HCT116 (cell line): Measurements from ENCODE around the gene IFNA14. TPM values are rescaled to one million over a fixed set of nuclear protein-coding genes. Genes with fewer than 3 reads are reported as not detected.
"Not testable (repeated sequence)": the region's sequence is repeated elsewhere in the genome, so short reads cannot be mapped to it uniquely, and the experiment has no call there.

ENCODE experiments used
- ATAC-seq: fragments of 200-7000 bp; cut with Tn5 transposase; 2 replicates; pipeline ENCODE4 v1.9.1; 2020; ENCODE audit warnings: mild to moderate bottlenecking, moderate library complexity
- BruUV-seq: library from RNA; stranded (reverse); fragments of 400-500 nt; replicated peaks from 2 replicates; lab custom pipeline; 2021; lab: Mats Ljungman, UMichigan
- CTCF ChIA-PET: fragments of 300-600 bp; sonication (Branson Sonifier 250); formaldehyde crosslinking; loops from one replicate; lab custom pipeline; 2021; ENCODE audit warnings: antibody characterized with exemption; lab: Charles Lee
- POLR2A ChIA-PET: fragments of 300-600, 350-600 bp; sonication (Branson Sonifier 250); formaldehyde crosslinking; loops from one replicate; lab custom pipeline; 2021; ENCODE audit warnings: antibody characterized with exemption; lab: Charles Lee
- RAD21 ChIA-PET, 2 experiments: fragments of 300-600 bp; sonication (Branson Sonifier 250); formaldehyde crosslinking; loops; one replicate each; lab custom pipeline; 2023; ENCODE audit warnings: low total read pairs in 2 of 2; ENCODE audit not compliant: uncharacterized antibody in 2 of 2, unreplicated experiment in 2 of 2, low non-redundant PET in 1 of 2; lab: Charles Lee
- DNase-seq: peaks from one replicate; pipeline ENCODE4 v3.0.0-alpha.2; 2010; ENCODE audit warnings: low read depth, low spot score
- H2AFZ ChIP-seq: fragments of 200-600 bp; shearing (Covaris generic), sonication (generic); 2 replicates; pipeline ENCODE4 v1.6.1; 2017; ENCODE audit warnings: low read depth, mixed run types, mixed read lengths, antibody characterized with exemption, low read length; ENCODE audit not compliant: poor library complexity, severe bottlenecking
- H3K27ac ChIP-seq: 2 replicates; pipeline ENCODE4 v1.5.1; 2012; ENCODE audit warnings: low read depth, low read length
- H3K27me3 ChIP-seq: fragments of 200-600 bp; sonication (generic); 2 replicates; pipeline ENCODE4 v1.6.1; 2016; ENCODE audit warnings: mixed run types, low read length, mixed read lengths; ENCODE audit not compliant: insufficient read depth
- H3K36me3 ChIP-seq, 2 experiments: fragments of 200-500 bp in 1 of 2; fragments of 200-600 bp in 1 of 2; sonication (Bioruptor generic) in 1 of 2; sonication (generic) in 1 of 2; 2 replicates each; pipeline versions ENCODE4 v1.5.1 to v1.6.1; 2014 to 2016; ENCODE audit warnings: low read length in 2 of 2, inconsistent platforms in 1 of 2, mixed read lengths in 1 of 2, mixed run types in 1 of 2; ENCODE audit not compliant: insufficient read depth in 2 of 2, control insufficient read depth in 1 of 2
- H3K4me1 ChIP-seq, 2 experiments: fragments of 200-600 bp in 1 of 2; sonication (generic) in 1 of 2; 2 replicates each; pipeline versions ENCODE4 v1.5.1 to v1.6.1; 2012 to 2017; ENCODE audit warnings: low read length in 2 of 2, inconsistent platforms in 1 of 2, mild to moderate bottlenecking in 1 of 2, mixed read lengths in 1 of 2, mixed run types in 1 of 2, moderate library complexity in 1 of 2; ENCODE audit not compliant: insufficient read depth in 2 of 2, control insufficient read depth in 1 of 2
- H3K4me2 ChIP-seq: fragments of 200-600 bp; sonication (generic); 2 replicates; pipeline ENCODE4 v1.6.1; 2017; ENCODE audit warnings: mixed run types, low read length, mixed read lengths
- H3K4me3 ChIP-seq, 2 experiments: fragments of 200-600 bp in 1 of 2; sonication (generic) in 1 of 2; replicated peaks in 1 of 2; 2 replicates each; pipeline ENCODE4 v1.5.1; 2011 to 2016; ENCODE audit warnings: low read length in 2 of 2, control low read depth in 1 of 2, low read depth in 1 of 2, mild to moderate bottlenecking in 1 of 2, mixed read lengths in 1 of 2, mixed run types in 1 of 2
- H3K79me2 ChIP-seq: fragments of 200-600 bp; sonication (generic); 2 replicates; pipeline ENCODE4 v1.6.1; 2017; ENCODE audit warnings: mild to moderate bottlenecking, mixed run types, low read length, moderate library complexity, mixed read lengths; ENCODE audit not compliant: insufficient read depth
- H3K9ac ChIP-seq: fragments of 200-600 bp; sonication (generic); 2 replicates; pipeline ENCODE4 v1.6.1; 2016; ENCODE audit warnings: low read length, mixed read lengths
- H3K9me2 ChIP-seq: fragments of 200-600 bp; sonication (generic), shearing (Covaris generic); 2 replicates; pipeline ENCODE4 v1.6.1; 2017; ENCODE audit warnings: mixed run types, mild to moderate bottlenecking, moderate library complexity; ENCODE audit not compliant: insufficient read depth
- H3K9me3 ChIP-seq, 2 experiments: fragments of 200-500 bp in 1 of 2; fragments of 200-600 bp in 1 of 2; sonication (Bioruptor generic) in 1 of 2; sonication (generic) in 1 of 2; 2 replicates each; pipeline ENCODE4 v1.6.1; 2014 to 2017; ENCODE audit warnings: low read length in 2 of 2, mixed read lengths in 2 of 2, inconsistent platforms in 1 of 2, low read depth in 1 of 2, mild to moderate bottlenecking in 1 of 2, mixed run types in 1 of 2, moderate library complexity in 1 of 2; ENCODE audit not compliant: control insufficient read depth in 1 of 2, insufficient read depth in 1 of 2
- H4K20me1 ChIP-seq: fragments of 200-600 bp; sonication (generic), shearing (Covaris generic); 2 replicates; pipeline ENCODE4 v1.6.1; 2017; ENCODE audit warnings: mixed run types, mild to moderate bottlenecking, moderate library complexity; ENCODE audit not compliant: insufficient read depth
- CBX3 ChIP-seq: IDR thresholded peaks from 2 replicates; pipeline ENCODE4 v1.6.1; 2012; ENCODE audit warnings: low read depth
- EGR1 ChIP-seq: IDR thresholded peaks from 2 replicates; pipeline ENCODE4 v1.6.1; 2012; ENCODE audit warnings: low read depth
- intact Hi-C: fragments of 100-400 bp; cut with micrococcal nuclease; formaldehyde crosslinking; loops from 2 replicates; pipeline ENCODE4 v1.10.0; 2022
- total RNA-seq: library from RNA; stranded (reverse); gene quantifications from one replicate; pipeline ENCODE4 v1.2.1, GENCODE V29; 2021; ENCODE audit not compliant: unreplicated experiment

IFNA14 gene
- total RNA-seq, 1 experiment from 2014 or later = not detected

- H3K9me2 ChIP-seq = no peaks in the 10 kb centered on the region
- H3K4me2 ChIP-seq = no peak overlapping the region
- no peaks in the 10 kb centered on the region for H4K20me1 ChIP-seq
- no peaks in the 10 kb centered on the region for H3K36me3 ChIP-seq
- no peak overlapping the region for H3K9ac ChIP-seq
- no peak for TF ChIP-seq EGR1
- no peak for TF ChIP-seq CBX3
- no peak overlapping the region for H3K27ac ChIP-seq
- ChIA-PET RAD21 (no interaction called here), CTCF (interaction anchor here (1.2 kb wide), 1 partner anchor 9 kb away, joined by 3 read pairs; no protein-coding TSS in a partner anchor), POLR2A (no interaction called here)
- no TSS peak for BruUV-seq
- no peaks in the 10 kb centered on the region for H3K9me3 ChIP-seq
- H3K79me2 ChIP-seq = no peaks in the 10 kb centered on the region
- H3K27me3 ChIP-seq = no peaks in the 10 kb centered on the region
- no peak for ATAC-seq
- no peak overlapping the region for H2AFZ ChIP-seq
- intact Hi-C loops = no loop called here
- no peak for DNase-seq
- no peaks in the 10 kb centered on the region for H3K4me1 ChIP-seq
- H3K4me3 ChIP-seq = no peak overlapping the region
Measured at GRCh38 chr9:21244836-21245235, 5.0 kb upstream of the IFNA14 start.

- CTCF ChIA-PET = interaction anchor here (0.6 to 2.6 kb wide), 31 partner anchors 11 to 1003 kb away, joined by 3 to 22 read pairs (median 5); partner anchors contain the start of gene CDKN2B
- not testable (repeated sequence) for H4K20me1 ChIP-seq, H3K9me3 ChIP-seq, H3K27ac ChIP-seq, ATAC-seq, DNase-seq, H3K9ac ChIP-seq, H3K36me3 ChIP-seq, H3K9me2 ChIP-seq, H3K4me1 ChIP-seq, H3K4me3 ChIP-seq, H3K79me2 ChIP-seq, BruUV-seq, H3K27me3 ChIP-seq
- intact Hi-C loops = loop anchor here (10.0 kb wide), 1 partner anchor 558 kb away; no protein-coding TSS in a partner anchor
- POLR2A ChIA-PET = interaction anchor here (0.7 kb wide), 1 partner anchor 284 kb away, joined by 3 read pairs; no protein-coding TSS in a partner anchor
- H2AFZ ChIP-seq = peak overlapping the region; percentile 59
- H3K4me2 ChIP-seq = peak overlapping the region; percentile 44
- RAD21 ChIA-PET = interaction anchor here in 1 of 2 experiments (1.0 kb wide), 1 partner anchor 90 kb away, joined by 3 read pairs; no protein-coding TSS in a partner anchor
Measured at GRCh38 chr9:21236360-21236714, 3.5 kb downstream of the IFNA14 start.
